ENCODE results near the gene OR5J2.
"Not testable (repeated sequence)": the region's sequence is repeated elsewhere in the genome, so short reads cannot be mapped to it uniquely, and the experiment has no call there.

OR5J2 gene

DNA sequence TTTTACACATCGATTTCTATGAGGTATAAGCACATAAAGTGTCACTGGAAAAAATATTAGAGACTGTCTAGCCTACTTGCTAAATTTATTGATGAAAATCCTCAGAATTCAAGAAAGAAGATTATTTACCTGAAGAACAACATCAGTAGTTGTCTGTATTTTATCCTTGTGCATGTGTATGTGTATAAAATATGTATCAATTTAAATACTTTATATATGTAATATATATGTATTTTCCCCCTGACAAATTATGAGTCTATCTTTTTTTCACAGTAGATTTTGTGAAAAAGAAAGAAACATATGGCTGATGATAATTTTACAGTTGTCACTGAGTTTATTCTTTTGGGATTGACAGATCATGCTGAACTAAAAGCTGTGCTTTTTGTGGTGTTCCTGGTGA is at the start of gene OR5J2:
Gene OR5J2, plus strand, starts transcription at position 301 of the 400 bp plus-strand sequence. Its CDS starts 0 bp downstream, at position 301.
- no peak for TF ChIP-seq ZNF274 (IDR thresholded peaks at IDR 0.05; ENCODE audit: low read depth, low read length)
- no peak within 1 kb of the TSS for H3K4me3 ChIP-seq (ENCODE audit: low read length)

DNA sequence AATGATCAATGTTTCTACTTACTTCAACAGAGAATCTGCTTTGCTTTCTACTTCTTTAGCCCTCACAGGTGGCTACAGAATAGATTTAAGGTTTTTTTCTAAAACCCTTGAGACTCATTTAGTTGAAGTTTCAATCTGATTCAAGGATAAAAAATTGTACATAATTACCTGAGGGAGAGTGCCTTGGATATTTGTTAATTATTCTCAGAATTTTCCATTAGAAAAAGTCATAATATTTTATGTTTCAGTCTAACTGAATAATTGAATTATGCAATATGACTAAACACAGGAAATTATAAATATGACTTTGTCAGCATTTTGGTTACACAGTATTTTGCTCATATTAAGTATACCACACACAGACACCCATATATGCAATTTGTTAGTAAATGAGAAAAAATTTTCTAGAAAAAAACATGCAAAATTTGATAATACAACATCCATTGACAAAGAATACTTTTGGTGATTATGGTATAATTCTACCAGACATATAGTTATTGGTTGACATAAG is 36.2 kb upstream of the OR5J2 start, which contains the start of gene OR8J3:
Gene OR8J3, minus strand, starts transcription at position 51 of the 511 bp plus-strand sequence. CDS start 2,483 bp downstream, outside the sequence.
- H3K4me3 ChIP-seq (ENCODE audit: low read length): no peak within 1 kb of the TSS
- TF ChIP-seq ZNF274 (IDR thresholded peaks at IDR 0.05; ENCODE audit: low read depth, low read length): no peak

- not testable (repeated sequence) for H3K4me3 ChIP-seq (ENCODE audit: low read length)
Measured at GRCh38 chr11:56143681-56144080, 32.7 kb upstream of the OR5J2 start.

GRCh38 chr11:56151376-56151775 is 25.0 kb upstream of the OR5J2 start:
- no peak for TF ChIP-seq ZNF274 (IDR thresholded peaks at IDR 0.05; ENCODE audit: low read depth, low read length)

GRCh38 chr11:56152333-56152732 is 24.1 kb upstream of the OR5J2 start:
- no peak for TF ChIP-seq ZNF274 (IDR thresholded peaks at IDR 0.05; ENCODE audit: low read depth, low read length)

More at GRCh38 chr11:56151376-56151775, 25.0 kb upstream of the OR5J2 start:
- no peak overlapping the region for H3K4me3 ChIP-seq (ENCODE audit: low read length)

DNA sequence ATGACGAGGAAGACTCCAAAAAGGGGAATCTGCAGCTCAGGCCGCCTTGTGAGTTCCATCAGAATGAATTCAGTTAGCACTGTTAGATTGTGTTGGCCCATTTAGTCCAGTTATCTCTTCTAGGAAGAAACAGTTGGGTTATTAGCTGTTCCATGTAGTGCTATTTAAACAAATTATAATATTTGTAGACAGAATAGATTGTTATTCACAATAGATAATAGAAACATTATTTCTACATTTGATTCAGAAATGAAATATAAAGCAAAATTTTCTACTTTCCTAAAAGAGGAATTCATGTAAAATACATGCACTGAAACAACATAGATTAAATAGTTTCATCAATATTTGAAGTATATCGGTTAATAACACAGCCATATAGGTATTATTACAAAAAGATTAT is 16.2 kb upstream of the OR5J2 start, which contains the start of gene OR8K5:
Gene OR8K5, minus strand, starts transcription at position 101 of the 400 bp plus-strand sequence. Its CDS starts 0 bp downstream, at position 101.
- no peak for TF ChIP-seq ZNF274 (IDR thresholded peaks at IDR 0.05; ENCODE audit: low read depth, low read length)
- H3K4me3 ChIP-seq (ENCODE audit: low read length): no peak within 1 kb of the TSS

More at GRCh38 chr11:56152333-56152732, 24.1 kb upstream of the OR5J2 start:
- no peak overlapping the region for H3K4me3 ChIP-seq (ENCODE audit: low read length)

- no peak for TF ChIP-seq ZNF274 (IDR thresholded peaks at IDR 0.05; ENCODE audit: low read depth, low read length)
- H3K4me3 ChIP-seq (ENCODE audit: low read length): no peak overlapping the region
Measured at GRCh38 chr11:56163804-56164203, 12.6 kb upstream of the OR5J2 start.

DNA sequence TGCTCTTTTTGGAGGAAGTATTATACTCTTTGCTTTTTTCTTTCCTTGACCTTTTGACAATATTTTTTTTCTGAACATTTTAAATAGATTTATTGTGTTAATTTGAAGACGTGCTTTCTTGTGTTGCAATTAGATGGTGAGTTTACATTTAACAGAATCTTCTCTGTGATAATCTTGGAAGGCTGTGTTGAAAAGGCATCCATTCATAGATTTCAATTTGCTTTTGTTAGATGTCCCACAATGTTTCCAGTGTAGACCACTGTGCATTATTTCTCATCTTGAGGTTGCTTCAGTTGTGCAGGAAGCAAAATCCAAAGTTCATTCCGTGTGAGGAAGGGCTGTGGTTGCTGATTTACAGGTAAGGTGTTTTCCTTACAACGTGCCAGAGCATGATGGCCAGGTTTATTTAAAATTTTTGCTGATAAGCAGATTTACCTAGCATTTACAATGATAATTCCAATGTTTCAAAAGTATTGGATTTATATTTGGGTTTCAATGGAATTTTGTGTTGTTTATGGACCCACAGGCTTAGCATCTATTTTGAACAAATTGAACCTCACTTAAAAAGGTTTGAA is 4.1 kb upstream of the OR5J2 start:
- no peak overlapping the region for H3K4me3 ChIP-seq (ENCODE audit: low read length)
- TF ChIP-seq ZNF274 (IDR thresholded peaks at IDR 0.05; ENCODE audit: low read depth, low read length): no peak

DNA sequence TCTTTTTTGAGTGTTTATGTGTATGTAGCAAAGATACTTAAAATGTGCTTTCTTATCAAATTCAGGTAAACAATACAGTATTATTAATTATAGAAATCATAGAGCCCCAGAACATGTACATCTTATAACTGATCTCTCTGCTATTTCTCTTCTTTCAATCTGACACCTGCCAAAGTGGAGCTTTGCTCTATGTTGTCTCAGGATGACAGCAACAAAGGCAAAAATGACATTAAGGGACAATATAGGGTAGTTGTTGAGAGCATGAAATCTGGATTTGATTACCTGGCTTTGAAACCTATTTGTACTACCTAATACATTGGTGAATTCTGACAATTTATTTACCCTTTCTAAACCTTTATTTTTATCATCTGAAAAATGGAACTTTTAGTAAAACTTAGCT is 7.0 kb downstream of the OR5J2 start:
- TF ChIP-seq ZNF274 (IDR thresholded peaks at IDR 0.05; ENCODE audit: low read depth, low read length): no peak
- H3K4me3 ChIP-seq (ENCODE audit: low read length): no peak overlapping the region

GRCh38 chr11:56188602-56189001 is 12.2 kb downstream of the OR5J2 start:
- no peak overlapping the region for H3K4me3 ChIP-seq (ENCODE audit: low read length)
- TF ChIP-seq ZNF274 (IDR thresholded peaks at IDR 0.05; ENCODE audit: low read depth, low read length): no peak

- TF ChIP-seq ZNF274 (IDR thresholded peaks at IDR 0.05; ENCODE audit: low read depth, low read length): no peak
- no peak overlapping the region for H3K4me3 ChIP-seq (ENCODE audit: low read length)
Measured at GRCh38 chr11:56196705-56197104, 20.3 kb downstream of the OR5J2 start.

DNA sequence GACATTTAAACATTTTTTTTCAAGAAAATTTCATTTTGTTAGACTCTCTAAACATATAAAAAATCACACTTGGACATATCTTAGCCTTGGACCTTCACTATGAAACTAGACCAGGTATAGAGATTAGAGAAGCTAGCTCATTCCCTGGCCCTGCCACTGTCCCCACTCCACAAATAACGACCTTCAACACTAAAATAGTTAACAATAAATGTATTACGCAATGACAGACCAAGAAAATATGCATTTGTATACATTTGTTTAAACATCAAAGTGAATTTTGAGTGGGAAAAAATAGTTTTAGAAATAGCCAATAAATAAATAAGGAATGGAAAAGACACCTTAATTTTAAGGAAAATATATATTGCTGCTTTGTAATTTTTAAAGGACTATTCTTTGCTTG is 20.9 kb downstream of the OR5J2 start:
- no peak overlapping the region for H3K4me3 ChIP-seq (ENCODE audit: low read length)
- TF ChIP-seq ZNF274 (IDR thresholded peaks at IDR 0.05; ENCODE audit: low read depth, low read length): no peak

- no peak overlapping the region for H3K4me3 ChIP-seq (ENCODE audit: low read length)
- no peak for TF ChIP-seq ZNF274 (IDR thresholded peaks at IDR 0.05; ENCODE audit: low read depth, low read length)
Measured at GRCh38 chr11:56207790-56208189, 31.4 kb downstream of the OR5J2 start.

- H3K4me3 ChIP-seq (ENCODE audit: low read length): no peak overlapping the region
Measured at GRCh38 chr11:56214537-56214936, 38.1 kb downstream of the OR5J2 start.

GRCh38 chr11:56219735-56220134 is 43.3 kb downstream of the OR5J2 start:
- not testable (repeated sequence) for H3K4me3 ChIP-seq (ENCODE audit: low read length)

More at GRCh38 chr11:56214537-56214936, 38.1 kb downstream of the OR5J2 start:
- TF ChIP-seq ZNF274 (IDR thresholded peaks at IDR 0.05; ENCODE audit: low read depth, low read length): no peak

Measured in GM08714 (cell line).